Activated naive CD4-positive, alpha-beta T cell treated with anti-CD3 and anti-CD28 coated beads for 36 hours (primary cell): Measurements from ENCODE around the gene WBP1L. TPM values are rescaled to one million over a fixed set of nuclear protein-coding genes. Genes with fewer than 3 reads are reported as not detected.
A peak's percentile ranks its signal among the peaks of the same experiment; 100 is the strongest.
"Not testable (repeated sequence)": the region's sequence is repeated elsewhere in the genome, so short reads cannot be mapped to it uniquely, and the experiment has no call there.

Experiments
- CTCF ChIA-PET: fragments of 350-600 bp; sonication (Branson Sonifier 250); formaldehyde crosslinking; loops from one replicate; lab custom pipeline; 2021; ENCODE audit warnings: antibody characterized with exemption; lab: Charles Lee
- DNase-seq: peaks from one replicate; pipeline ENCODE4 v3.0.0-alpha.2; 2020
- H3K27ac Mint-ChIP-seq: one replicate; pipeline ENCODE4 v1.8.0; 2021; ENCODE audit warnings: mild to moderate bottlenecking, mixed read lengths
- H3K27me3 Mint-ChIP-seq: one replicate; pipeline ENCODE4 v1.8.0; 2021; ENCODE audit warnings: low read depth, mixed read lengths
- H3K36me3 Mint-ChIP-seq: one replicate; pipeline ENCODE4 v1.8.0; 2021; ENCODE audit warnings: low read depth, mixed read lengths
- H3K4me1 Mint-ChIP-seq: one replicate; pipeline ENCODE4 v1.8.0; 2021; ENCODE audit warnings: low read depth, mixed read lengths
- H3K4me3 Mint-ChIP-seq: one replicate; pipeline ENCODE4 v1.8.0; 2021; ENCODE audit warnings: mild to moderate bottlenecking, moderate library complexity, mixed read lengths
- H3K9me3 Mint-ChIP-seq: one replicate; pipeline ENCODE4 v1.8.0; 2021; ENCODE audit warnings: mixed read lengths
- intact Hi-C: fragments of 100-400 bp; cut with micrococcal nuclease; formaldehyde crosslinking; loops from one replicate; pipeline ENCODE4 v1.15.1; 2023
- total RNA-seq, 2 experiments: library from RNA; stranded (reverse); gene quantifications; one replicate each; pipeline ENCODE4 v1.2.3, GENCODE V29; 2021

Gene WBP1L
- total RNA-seq, 2 experiments from 2014 or later, result 10.5 to 11.8 TPM

DNA sequence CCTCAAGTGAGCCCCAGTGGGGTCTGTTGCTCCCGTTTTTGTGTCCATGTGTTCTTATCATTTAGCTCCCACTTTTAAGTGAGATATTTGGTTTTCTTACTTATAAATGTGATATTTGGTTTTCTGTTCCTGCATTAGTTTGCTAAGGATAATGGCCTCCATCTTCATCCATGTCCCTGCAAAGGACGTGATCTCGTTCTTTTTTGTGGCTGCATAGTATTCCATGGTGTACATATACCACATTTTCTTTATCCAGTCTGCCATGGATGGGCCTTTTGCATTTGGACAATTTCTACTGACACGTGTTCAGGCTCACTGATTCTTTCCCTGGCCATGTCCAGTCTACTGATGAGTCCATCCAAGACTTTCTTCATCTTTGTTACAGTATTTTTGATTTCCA, 19.8 kb upstream of the WBP1L start:
- H3K4me3 Mint-ChIP-seq, result no peak overlapping the region
- DNase-seq, result no peak
- CTCF ChIA-PET, result interaction anchor here (0.7 kb wide), 1 partner anchor 30 kb away, joined by 3 read pairs; no protein-coding TSS in a partner anchor
- intact Hi-C loops, result no loop called here
- no peaks in the 10 kb centered on the region for H3K9me3 Mint-ChIP-seq
- peaks cover 30% of the 10 kb centered on the region for H3K36me3 Mint-ChIP-seq
- no peaks in the 10 kb centered on the region for H3K27me3 Mint-ChIP-seq
- no peak overlapping the region for H3K27ac Mint-ChIP-seq
- peaks cover 17% of the 10 kb centered on the region for H3K4me1 Mint-ChIP-seq

- Mint-ChIP-seq H3K27me3 (no peaks in the 10 kb centered on the region), H3K4me3 (no peak overlapping the region), H3K36me3 (peaks cover 25% of the 10 kb centered on the region), H3K9me3 (no peaks in the 10 kb centered on the region), H3K27ac (no peak overlapping the region), H3K4me1 (peaks cover 6% of the 10 kb centered on the region)
- CTCF ChIA-PET, result interaction anchor here (0.6 to 1.6 kb wide), 2 partner anchors 25 to 109 kb away, joined by 3 to 5 read pairs; no protein-coding TSS in a partner anchor
- intact Hi-C loops, result loop anchor here (5.0 kb wide), 2 partner anchors 106 to 191 kb away; partner anchors contain the start of gene CNNM2
- DNase-seq, result no peak
Observed at GRCh38 chr10:102726274-102726673, 17.5 kb upstream of the WBP1L start.

DNA sequence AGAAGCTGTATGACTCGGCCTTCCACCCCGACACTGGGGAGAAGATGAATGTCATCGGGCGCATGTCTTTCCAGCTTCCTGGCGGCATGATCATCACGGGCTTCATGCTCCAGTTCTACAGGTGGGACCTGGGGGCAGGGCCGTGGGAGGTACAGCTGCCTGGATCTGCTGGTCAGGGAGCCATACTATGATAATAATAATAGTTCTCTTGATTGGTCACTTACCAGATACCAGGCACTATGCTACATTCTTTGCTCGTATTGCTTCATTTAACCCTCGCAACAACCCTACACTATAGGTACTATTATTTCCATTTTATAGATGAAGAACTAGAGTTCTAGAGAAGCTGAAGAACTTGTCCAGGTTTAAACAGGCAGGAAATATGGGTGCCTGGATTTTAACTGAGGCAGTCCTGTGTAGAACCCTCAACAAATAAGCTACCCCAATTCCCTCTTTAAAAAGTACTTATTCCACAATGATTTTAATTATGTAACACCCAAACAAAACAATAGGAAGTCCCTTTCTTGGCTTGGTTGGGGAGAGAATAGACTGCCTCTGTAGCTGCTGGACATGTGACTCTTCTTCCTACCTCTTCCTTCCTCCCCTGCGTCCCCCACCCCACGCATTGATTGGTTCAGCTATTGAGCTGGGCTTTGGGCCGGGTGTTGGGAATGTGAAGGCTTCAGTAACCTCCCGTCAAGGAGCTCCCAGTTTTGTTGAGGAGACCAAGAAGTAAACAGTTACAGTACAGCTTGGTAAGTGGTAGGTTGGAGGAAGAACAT, 16.5 kb upstream of the WBP1L start:
- Mint-ChIP-seq H3K36me3 (peaks cover 19% of the 10 kb centered on the region), H3K27ac (no peak overlapping the region), H3K9me3 (no peaks in the 10 kb centered on the region), H3K27me3 (no peaks in the 10 kb centered on the region), H3K4me3 (no peak overlapping the region), H3K4me1 (no peaks in the 10 kb centered on the region)
- DNase-seq, result no peak
- intact Hi-C loops, result loop anchor here (5.0 kb wide), 2 partner anchors 105 to 190 kb away; partner anchors contain the start of gene CNNM2
- CTCF ChIA-PET, result interaction anchor here (0.9 to 1.7 kb wide), 5 partner anchors 11 to 175 kb away, joined by 3 to 6 read pairs (median 5); no protein-coding TSS in a partner anchor

- CTCF ChIA-PET, result interaction anchor here (2.3 kb wide), 1 partner anchor 12 kb away, joined by 8 read pairs; no protein-coding TSS in a partner anchor
- Mint-ChIP-seq H3K4me3 (no peak overlapping the region), H3K9me3 (no peaks in the 10 kb centered on the region), H3K27ac (no peak overlapping the region), H3K4me1 (no peaks in the 10 kb centered on the region), H3K36me3 (peaks cover 19% of the 10 kb centered on the region), H3K27me3 (no peaks in the 10 kb centered on the region)
- intact Hi-C loops, result loop anchor here (1.0 to 5.0 kb wide), 4 partner anchors 103 to 340 kb away; partner anchors contain the start of gene CNNM2
- peak; percentile 71 for DNase-seq
Observed at GRCh38 chr10:102729029-102730026, 14.4 kb upstream of the WBP1L start.

GRCh38 chr10:102731222-102731800, 12.4 kb upstream of the WBP1L start:
- no peak overlapping the region for H3K27ac Mint-ChIP-seq
- H3K4me3 Mint-ChIP-seq, result no peak overlapping the region
- CTCF ChIA-PET, result interaction anchor here (0.6 to 2.3 kb wide), 6 partner anchors 10 to 424 kb away, joined by 3 to 8 read pairs (median 3); no protein-coding TSS in a partner anchor
- H3K36me3 Mint-ChIP-seq, result peaks cover 23% of the 10 kb centered on the region
- intact Hi-C loops, result no loop called here
- no peak for DNase-seq
- no peaks in the 10 kb centered on the region for H3K9me3 Mint-ChIP-seq
- no peaks in the 10 kb centered on the region for H3K27me3 Mint-ChIP-seq
- H3K4me1 Mint-ChIP-seq, result no peaks in the 10 kb centered on the region

DNA sequence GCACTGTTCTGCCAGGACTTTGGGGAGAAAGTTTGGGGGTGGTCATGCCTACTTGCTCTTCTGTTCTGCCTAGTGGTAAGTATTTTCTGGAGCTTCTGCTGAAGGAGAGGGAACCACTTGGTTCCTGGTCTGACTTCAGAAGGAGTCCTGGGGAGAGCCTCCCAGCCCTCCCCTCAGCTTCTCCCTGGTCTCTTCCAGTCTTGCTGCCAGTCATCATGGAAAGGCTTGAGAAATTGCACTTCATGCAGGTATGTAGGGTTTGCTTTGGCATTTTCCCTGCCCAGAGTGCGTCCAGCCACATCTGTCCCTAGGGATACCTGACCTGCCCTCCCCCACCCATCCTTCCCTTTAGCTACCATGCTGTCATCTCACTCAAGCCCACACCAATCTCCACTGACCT, 11.1 kb upstream of the WBP1L start:
- intact Hi-C loops, result no loop called here
- no peak overlapping the region for H3K4me3 Mint-ChIP-seq
- no peaks in the 10 kb centered on the region for H3K27me3 Mint-ChIP-seq
- no peak overlapping the region for H3K27ac Mint-ChIP-seq
- no peaks in the 10 kb centered on the region for H3K4me1 Mint-ChIP-seq
- DNase-seq, result no peak
- CTCF ChIA-PET, result interaction anchor here (0.6 kb wide), 1 partner anchor 270 kb away, joined by 4 read pairs; no protein-coding TSS in a partner anchor
- no peaks in the 10 kb centered on the region for H3K9me3 Mint-ChIP-seq
- H3K36me3 Mint-ChIP-seq, result peaks cover 16% of the 10 kb centered on the region

DNA sequence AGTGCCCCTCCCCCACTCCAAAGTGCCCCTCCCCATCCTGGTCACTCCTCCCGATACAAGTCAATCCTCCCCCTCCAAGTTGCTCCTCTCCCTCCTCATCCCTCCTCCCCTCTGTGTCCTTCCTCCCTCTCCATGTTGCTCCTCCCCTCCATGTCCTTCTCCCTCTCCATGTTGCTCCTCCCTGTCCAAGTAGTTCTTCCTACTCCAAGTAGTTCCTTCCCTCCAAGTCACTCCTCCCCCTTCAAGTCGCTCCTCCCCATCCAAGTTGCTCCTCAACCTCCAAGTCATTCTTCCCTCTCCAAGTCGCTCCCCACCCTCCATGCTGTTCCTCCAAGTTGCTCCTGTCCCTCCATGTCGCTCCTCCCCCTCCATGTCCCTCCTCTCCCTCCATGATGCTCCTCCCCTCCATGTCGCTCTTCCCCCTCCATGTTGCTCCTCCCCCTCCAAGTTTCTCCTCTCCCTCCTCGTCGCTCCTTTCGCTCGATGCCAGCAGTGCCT, 8.6 kb upstream of the WBP1L start:
- no peaks in the 10 kb centered on the region for H3K27me3 Mint-ChIP-seq
- intact Hi-C loops, result no loop called here
- H3K4me1 Mint-ChIP-seq, result no peaks in the 10 kb centered on the region
- H3K36me3 Mint-ChIP-seq, result peaks cover 14% of the 10 kb centered on the region
- no peak for DNase-seq
- H3K9me3 Mint-ChIP-seq, result no peaks in the 10 kb centered on the region
- H3K4me3 Mint-ChIP-seq, result no peak overlapping the region
- no peak overlapping the region for H3K27ac Mint-ChIP-seq
- CTCF ChIA-PET, result no interaction called here

DNA sequence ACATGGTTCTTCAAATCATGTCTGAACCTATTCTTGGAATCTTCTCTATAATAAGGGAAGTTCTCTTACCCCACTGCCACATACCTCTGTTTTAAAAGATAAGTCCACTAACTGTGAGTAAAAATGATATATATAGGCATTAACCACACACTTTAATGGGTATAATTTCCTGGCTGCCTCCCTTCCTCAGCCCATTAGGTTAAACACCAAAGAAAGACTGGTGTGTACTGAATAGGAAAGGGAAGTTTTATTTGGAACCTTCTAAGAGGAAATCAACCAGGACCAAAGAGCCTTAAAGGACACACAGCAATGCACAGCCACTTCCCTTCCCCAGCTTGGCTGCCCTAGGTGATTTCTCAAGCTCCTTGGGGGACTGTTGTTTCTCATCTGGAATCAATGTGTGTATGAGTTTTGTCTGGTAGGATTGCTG, 5.0 kb upstream of the WBP1L start:
- H3K27ac Mint-ChIP-seq, result peak overlapping the region; percentile 8
- H3K4me3 Mint-ChIP-seq, result no peak overlapping the region
- no peaks in the 10 kb centered on the region for H3K27me3 Mint-ChIP-seq
- no peak for DNase-seq
- CTCF ChIA-PET, result interaction anchor here (1.0 kb wide), 1 partner anchor 11 kb away, joined by 4 read pairs; no protein-coding TSS in a partner anchor
- H3K36me3 Mint-ChIP-seq, result peaks cover 11% of the 10 kb centered on the region
- peaks cover 11% of the 10 kb centered on the region for H3K4me1 Mint-ChIP-seq
- intact Hi-C loops, result no loop called here
- no peaks in the 10 kb centered on the region for H3K9me3 Mint-ChIP-seq

GRCh38 chr10:102740229-102740628, 3.5 kb upstream of the WBP1L start:
- Mint-ChIP-seq H3K4me1 (peaks cover 20% of the 10 kb centered on the region), H3K27ac (peak overlapping the region; percentile 3), H3K9me3 (no peaks in the 10 kb centered on the region), H3K4me3 (no peak overlapping the region), H3K27me3 (no peaks in the 10 kb centered on the region), H3K36me3 (peaks cover 4% of the 10 kb centered on the region)
- intact Hi-C loops, result no loop called here
- CTCF ChIA-PET, result interaction anchor here (2.4 to 7.0 kb wide), 2 partner anchors 9 to 13 kb away, joined by 8 to 27 read pairs; no protein-coding TSS in a partner anchor
- DNase-seq, result no peak

- Mint-ChIP-seq H3K36me3 (no peaks in the 10 kb centered on the region), H3K4me1 (peaks cover 34% of the 10 kb centered on the region), H3K9me3 (no peaks in the 10 kb centered on the region), H3K27me3 (no peaks in the 10 kb centered on the region), H3K27ac (no peak overlapping the region), H3K4me3 (no peak overlapping the region)
- no peak for DNase-seq
- intact Hi-C loops, result no loop called here
- CTCF ChIA-PET, result interaction anchor here (2.4 to 7.0 kb wide), 2 partner anchors 11 to 12 kb away, joined by 8 to 27 read pairs; no protein-coding TSS in a partner anchor
Observed at GRCh38 chr10:102741726-102742237, 2.0 kb upstream of the WBP1L start.

- intact Hi-C loops, DNase-seq, H3K4me3 Mint-ChIP-seq, H3K27me3 Mint-ChIP-seq, H3K9me3 Mint-ChIP-seq, H3K36me3 Mint-ChIP-seq: not testable (repeated sequence)
- CTCF ChIA-PET, result interaction anchor here (1.4 to 7.0 kb wide), 3 partner anchors 11 to 28 kb away, joined by 3 to 27 read pairs (median 8); partner anchors contain the start of genes ARL3 and SFXN2
- Mint-ChIP-seq H3K4me1 (peaks cover 36% of the 10 kb centered on the region), H3K27ac (peak overlapping the region; percentile 83)
Observed at GRCh38 chr10:102742313-102742712, 1.4 kb upstream of the WBP1L start.
